AML-193 (cell line): ENCODE results near the gene GUCY1B1.

Experiments
- DNase-seq, 2 experiments: peaks; one replicate each; lab custom pipeline; 2025; lab: John Stamatoyannopoulos, UW

The GUCY1B1 gene

DNA sequence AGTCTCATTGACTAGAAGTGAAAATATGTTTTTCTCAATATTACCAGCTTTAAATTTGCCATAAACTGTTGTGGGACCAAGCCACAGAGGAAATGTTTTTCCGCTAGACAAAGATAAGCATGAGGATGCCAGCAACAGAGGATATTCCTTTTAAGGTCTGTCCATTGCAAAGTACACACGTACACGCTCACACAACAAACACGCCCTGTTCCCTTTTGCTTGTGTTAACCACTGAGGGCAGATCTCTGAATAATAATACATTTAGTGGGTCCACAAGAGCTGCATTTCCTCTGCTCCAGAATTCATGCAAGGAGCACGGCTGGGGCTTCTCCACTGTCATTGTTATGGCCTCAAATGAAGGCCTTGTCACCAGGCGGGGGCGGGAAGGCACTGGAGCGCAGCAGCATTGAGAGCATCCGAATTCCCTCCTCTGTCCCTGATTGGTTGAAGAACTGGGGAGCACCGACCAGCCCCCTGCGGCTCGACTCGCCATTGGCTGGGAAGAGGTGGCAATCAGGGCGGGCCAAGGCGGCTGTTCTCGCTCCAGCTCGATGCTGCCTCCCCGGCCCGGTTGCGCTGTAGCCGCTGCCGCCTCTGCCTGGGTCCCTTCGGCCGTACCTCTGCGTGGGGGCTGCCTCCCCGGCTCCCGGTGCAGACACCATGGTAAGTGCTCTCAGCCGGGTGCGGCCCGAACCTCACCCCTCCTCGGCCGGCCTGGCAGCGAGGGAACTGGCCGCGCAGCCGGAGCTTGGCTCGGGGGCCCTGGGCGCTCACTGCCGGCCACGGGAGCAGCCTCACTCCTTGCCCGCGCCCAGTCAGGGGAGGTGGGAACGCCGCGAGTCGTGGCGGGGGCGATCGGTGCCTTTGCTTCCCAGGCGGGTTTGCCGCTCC is at the start of gene GUCY1B1:
Gene GUCY1B1, plus strand, starts transcription at position 541 of the 891 bp plus-strand sequence. Its CDS starts 120 bp downstream, at position 661.
- DNase-seq: peak; percentile 30 to 54

DNA sequence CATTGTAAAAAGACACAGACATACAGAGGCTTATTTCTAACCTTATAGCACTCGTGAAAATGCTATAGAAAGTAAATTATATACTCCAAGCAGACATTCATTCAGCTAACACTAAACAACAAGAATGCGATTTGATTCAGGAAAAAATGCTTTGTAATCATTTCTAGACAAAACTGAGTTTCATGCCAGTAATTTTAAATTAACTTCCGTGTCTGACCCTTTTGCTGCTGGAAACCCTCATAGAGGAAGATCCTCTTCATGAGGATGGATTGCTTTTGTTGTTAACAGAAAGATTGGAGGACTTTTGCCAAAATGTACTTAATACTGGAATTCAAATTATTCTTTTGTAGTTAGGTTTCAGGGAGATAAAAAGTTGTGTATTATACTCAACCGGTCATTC is 48.9 kb upstream of the GUCY1B1 start:
- DNase-seq: no peak

DNA sequence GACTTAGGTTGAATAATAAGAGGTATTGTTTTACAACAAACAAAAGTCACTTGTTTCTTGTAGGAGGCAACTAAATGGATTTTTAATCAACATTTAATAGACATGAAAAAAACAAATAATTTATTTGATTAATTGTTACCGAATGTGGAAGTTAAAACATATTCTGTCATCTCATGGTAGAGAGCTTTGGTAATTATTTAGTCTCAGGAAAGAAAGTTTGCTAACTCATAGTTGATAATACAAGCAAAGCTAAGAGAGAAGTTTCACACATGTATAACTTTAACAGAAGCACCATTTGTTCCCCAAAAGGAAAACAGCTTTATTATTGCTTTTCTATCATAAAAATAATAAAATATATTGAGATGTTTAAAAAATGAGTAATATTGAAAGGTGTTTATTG is 47.3 kb upstream of the GUCY1B1 start:
- DNase-seq: no peak

GRCh38 chr4:155712846-155713245 is 46.0 kb upstream of the GUCY1B1 start:
- DNase-seq: no peak

- no peak for DNase-seq
Measured at GRCh38 chr4:155713911-155714310, 44.9 kb upstream of the GUCY1B1 start.

DNA sequence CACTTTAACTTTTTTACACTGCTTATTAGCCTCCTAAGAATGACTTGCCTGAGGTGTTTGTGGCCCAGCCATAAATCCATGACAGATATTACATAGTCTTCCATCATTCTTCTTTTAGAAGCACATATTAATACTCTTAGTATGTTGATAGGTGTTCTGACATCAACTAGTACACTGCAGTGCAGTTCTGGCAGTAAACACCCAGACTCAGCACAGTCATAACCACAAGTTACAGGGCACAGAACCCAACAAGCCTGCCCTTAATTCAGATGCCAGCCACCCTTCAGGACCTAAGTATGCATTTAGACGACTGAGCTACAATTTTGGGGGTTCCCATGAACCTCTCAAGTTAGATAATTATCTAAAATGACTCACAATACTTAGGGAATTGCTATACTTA is 36.5 kb upstream of the GUCY1B1 start:
- DNase-seq: no peak

GRCh38 chr4:155722816-155723499 is 35.9 kb upstream of the GUCY1B1 start:
- no peak for DNase-seq

DNA sequence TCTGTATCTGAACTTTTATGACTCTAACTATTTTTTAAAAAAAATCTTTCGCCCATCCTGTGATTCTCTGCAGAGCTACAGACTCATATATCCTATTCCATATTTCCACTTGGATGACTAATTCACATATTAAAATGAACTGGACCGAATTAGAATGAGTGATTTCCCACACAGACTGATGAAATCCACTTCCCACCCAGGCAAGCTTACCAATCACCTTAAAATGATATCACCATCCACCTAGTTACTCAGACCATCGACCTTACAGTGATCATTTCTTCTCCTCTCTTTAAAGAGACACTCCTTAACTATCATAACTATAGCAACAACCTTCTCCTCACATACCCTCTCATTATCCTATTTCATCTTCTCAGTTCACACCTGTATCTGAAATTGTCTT is 34.1 kb upstream of the GUCY1B1 start:
- no peak for DNase-seq

DNA sequence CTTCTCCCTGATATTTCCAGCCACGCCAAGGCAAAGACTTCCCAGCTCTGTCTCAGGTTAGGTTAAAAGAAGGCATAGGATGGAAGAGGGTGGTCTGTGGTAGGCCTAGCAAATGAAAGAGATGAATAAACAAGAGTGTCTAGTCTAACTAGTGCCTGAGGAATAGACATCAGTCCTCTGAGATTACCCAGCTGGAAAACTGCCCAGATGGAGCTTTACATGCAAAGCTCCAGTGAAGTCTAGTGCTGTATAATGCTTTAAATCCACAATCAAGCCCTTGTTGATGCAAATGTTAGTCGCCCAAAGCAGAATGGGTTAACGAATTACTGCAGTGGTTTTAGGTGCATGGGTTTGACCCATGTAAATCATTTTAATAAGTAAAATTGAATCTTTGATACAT is 24.8 kb upstream of the GUCY1B1 start:
- no peak for DNase-seq

DNA sequence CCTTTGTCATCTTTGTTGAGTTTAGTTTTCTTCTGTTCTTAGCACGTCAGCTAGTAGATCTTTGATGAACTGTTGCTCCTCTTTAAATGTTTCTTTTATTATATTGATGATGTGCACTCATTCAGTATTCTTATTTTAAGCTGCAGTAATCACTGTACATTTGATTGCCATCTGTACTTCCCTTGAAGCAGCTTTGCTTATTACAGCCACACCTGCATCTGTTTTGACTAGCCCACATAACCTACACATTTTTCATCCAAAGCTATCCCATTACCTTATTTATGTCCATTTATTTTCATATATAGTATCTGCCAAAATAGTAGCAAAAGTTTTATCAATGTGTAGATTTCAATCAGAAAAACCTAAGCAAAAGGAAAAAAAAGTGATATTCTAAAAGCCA is 23.9 kb upstream of the GUCY1B1 start:
- DNase-seq: no peak

DNA sequence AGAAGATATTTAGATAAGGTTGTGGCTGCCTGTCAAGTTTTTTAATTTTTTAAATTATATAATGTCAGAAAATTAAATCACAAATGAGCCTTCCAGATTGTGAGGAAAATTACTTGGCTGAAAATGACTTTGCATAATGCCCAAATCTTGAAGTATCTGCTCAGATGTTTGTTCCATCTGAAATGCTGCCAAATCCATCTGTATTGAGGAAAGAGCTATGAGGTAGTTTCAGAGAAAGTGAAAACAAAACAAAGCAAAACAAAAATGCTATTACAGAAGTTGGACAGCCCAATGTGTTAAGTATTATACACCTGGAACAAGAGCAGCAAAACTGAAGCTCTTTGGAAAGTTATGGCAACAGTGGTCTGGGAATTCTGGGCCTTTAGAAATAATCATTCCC is 23.3 kb upstream of the GUCY1B1 start:
- DNase-seq: no peak

DNA sequence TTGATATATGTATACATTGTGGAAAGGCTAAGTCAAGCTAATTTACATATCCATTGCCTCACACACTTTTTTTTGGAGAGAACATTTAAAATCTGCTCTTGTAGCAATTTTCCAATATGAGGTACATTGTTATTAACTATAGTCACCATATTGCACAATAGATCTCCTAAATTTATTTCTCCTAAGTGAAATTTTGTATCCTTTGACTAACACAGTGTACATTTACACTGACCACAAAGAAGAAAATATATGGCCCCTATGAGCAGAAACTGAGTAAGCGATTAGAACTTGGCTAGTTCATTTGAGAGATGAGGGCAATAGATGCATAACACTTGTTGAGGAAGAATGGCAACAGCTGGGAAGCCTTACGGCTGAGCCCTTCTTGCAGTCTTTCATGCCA is 20.3 kb upstream of the GUCY1B1 start:
- DNase-seq: no peak

GRCh38 chr4:155741546-155741945 is 17.3 kb upstream of the GUCY1B1 start:
- DNase-seq: no peak

DNA sequence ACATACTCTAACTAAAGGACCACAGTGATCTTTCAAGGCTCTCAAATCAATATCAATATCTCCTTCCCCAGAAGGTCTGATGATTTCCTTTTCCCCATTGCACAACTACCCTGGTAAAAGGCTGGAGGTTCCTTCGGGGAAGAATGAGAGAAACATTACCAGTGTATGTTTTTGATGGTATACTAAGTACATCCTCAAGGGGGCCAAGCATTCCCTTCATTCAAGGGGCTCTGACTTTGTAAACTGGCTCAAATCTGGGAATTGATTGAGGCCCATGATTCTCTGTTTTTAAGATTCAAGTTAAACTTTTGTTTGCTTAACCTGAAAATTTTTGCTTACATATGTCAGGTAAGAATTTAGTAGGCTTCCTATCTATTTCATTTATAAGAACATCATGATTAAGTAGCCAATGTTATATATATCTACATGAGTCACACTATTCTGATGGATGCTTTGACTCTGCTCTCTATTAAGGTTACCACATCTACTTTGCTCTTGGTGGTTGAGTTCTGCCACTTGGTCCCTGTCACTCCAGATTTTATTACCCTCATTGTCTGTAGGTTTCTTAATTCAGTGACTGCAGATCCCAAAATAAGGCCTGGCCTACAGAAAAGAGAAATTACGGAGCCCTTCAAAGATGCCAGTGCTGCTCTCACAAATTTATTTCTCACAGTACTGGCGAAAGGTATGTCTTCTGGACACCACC is 16.4 kb upstream of the GUCY1B1 start:
- DNase-seq: no peak

- DNase-seq: no peak
Measured at GRCh38 chr4:155745984-155746383, 12.8 kb upstream of the GUCY1B1 start.

DNA sequence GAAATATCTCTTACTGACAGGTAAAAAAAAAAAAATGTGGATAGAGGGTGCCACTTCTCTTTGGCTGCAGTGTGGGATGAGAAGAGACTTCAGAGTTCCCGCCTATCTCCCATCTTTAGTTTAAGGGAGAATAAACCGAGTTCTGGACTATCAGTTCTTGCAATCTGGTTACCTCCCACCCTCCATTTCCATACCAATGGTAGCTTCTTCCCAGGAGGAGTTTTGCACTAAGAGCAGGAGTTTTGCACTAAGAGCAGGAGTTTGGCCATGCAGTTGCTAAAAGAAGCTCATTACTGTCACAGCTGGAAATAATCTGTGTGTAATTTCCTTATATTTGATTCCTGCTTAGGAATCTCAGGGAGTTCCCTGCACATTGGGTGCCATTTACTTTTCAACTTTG is 10.8 kb upstream of the GUCY1B1 start:
- DNase-seq: no peak

- DNase-seq: no peak
Measured at GRCh38 chr4:155749041-155749440, 9.8 kb upstream of the GUCY1B1 start.

GRCh38 chr4:155751569-155751968 is 7.3 kb upstream of the GUCY1B1 start:
- no peak for DNase-seq

DNA sequence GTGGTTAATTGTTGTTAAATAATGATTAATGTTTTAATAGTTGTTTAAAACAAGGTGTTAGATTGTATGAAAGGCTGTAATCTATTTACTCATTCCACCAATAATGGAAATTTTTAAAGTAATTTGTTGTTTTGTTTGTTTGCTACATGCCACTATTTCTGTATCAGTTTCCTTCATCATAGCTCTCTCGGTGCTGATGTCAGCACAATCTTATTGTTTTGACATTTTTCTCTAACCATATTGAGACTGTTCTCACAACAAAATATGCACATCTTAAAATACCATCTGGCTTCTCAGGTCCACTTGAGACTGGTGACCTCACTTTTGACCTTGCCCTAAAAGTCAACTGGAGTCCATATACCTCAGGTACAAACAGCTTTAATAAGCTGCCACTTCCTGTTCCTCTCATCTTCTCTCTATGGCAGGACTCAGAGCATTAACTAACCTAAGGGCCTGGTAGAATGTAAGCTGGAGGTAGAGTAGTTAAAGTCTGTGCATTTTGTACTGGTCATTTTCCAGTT is 1.0 kb upstream of the GUCY1B1 start:
- DNase-seq: no peak

- no peak for DNase-seq
Measured at GRCh38 chr4:155759372-155760252, 791 bp downstream of the GUCY1B1 start.

DNA sequence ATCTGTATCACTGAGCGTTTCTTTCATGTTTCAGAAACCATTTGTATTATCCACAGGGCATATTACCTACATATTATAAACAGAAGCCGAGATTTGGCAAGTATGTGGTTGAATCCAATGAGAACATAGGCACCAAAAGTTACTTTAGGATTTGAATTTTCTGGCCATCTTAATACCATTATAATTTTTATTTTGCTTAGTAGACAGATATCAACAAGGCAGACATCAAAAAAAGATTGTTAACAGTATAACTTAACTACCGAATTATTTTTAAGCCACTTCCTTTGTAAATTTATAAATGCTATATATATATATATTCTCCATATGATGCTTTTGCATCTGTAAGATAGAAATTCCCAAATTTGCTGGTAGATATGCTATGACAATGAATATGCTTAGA is 2.2 kb downstream of the GUCY1B1 start:
- DNase-seq: no peak

GRCh38 chr4:155761916-155762315 is 3.1 kb downstream of the GUCY1B1 start:
- DNase-seq: no peak
